SHP77 (cell line): Measurements from ENCODE around the gene INPP5D.

Source experiments
- DNase-seq, 2 experiments: peaks; one replicate each; lab custom pipeline; 2025; lab: John Stamatoyannopoulos, UW

The INPP5D gene

GRCh38 chr2:233075141-233075965, 15.2 kb downstream of the INPP5D start:
- no peak for DNase-seq

- DNase-seq = no peak
Observed at GRCh38 chr2:233075966-233076339, 15.8 kb downstream of the INPP5D start.

GRCh38 chr2:233076749-233077148, 16.6 kb downstream of the INPP5D start:
- no peak for DNase-seq

- DNase-seq = no peak
Observed at GRCh38 chr2:233079473-233079877, 19.3 kb downstream of the INPP5D start.

- no peak for DNase-seq
Observed at GRCh38 chr2:233079953-233080835, 20.1 kb downstream of the INPP5D start.

- DNase-seq = no peak
Observed at GRCh38 chr2:233080836-233081229, 20.7 kb downstream of the INPP5D start.

DNA sequence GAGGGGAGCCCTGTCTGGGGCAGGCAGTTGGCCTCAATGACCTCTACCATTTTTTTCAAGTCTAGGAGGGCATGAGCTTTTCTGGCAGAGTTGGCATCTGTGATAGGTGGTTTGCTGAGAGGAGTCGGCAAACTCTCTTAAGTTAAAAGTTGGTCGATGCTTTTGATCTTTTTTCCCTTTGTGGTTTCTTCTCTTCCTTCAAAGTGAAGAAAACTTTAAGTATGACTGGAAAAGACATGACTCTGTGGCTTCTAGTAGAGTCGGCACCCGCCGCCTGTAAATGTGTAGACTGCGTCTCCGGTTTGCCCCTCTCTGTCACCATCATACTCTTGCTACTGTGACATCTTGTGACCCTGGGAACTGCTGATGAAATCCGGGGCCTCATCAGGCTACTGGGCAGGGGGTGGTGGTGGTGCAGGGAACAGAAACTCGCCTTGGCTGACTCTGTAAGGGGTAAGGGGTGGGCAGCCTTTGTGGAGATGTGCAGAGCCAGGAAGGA, 21.1 kb downstream of the INPP5D start:
- no peak for DNase-seq

DNA sequence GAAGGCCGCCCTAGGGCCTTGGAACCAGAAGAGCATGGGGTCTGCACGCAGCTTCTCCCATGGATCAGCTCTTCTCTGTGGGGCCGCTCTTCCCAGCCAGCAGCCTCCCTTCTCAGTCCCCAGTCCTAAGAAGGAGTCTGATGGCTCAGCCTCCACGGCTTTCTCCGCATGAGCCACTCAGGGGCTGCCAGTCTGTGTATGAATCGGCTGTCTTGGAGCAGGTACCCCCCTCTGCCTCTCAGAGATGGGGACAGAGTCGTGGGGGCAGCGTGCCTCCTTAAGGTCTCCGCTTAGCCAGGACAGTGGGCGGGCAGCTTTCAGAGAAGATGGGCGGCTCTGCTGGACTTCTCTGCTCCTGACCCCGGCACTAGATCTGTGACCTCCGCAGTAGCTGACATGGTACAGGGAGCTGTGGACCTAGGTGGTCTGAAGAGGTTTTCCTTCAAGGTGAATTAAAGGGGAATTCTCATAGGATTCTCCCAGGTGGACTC, 21.6 kb downstream of the INPP5D start:
- no peak for DNase-seq

DNA sequence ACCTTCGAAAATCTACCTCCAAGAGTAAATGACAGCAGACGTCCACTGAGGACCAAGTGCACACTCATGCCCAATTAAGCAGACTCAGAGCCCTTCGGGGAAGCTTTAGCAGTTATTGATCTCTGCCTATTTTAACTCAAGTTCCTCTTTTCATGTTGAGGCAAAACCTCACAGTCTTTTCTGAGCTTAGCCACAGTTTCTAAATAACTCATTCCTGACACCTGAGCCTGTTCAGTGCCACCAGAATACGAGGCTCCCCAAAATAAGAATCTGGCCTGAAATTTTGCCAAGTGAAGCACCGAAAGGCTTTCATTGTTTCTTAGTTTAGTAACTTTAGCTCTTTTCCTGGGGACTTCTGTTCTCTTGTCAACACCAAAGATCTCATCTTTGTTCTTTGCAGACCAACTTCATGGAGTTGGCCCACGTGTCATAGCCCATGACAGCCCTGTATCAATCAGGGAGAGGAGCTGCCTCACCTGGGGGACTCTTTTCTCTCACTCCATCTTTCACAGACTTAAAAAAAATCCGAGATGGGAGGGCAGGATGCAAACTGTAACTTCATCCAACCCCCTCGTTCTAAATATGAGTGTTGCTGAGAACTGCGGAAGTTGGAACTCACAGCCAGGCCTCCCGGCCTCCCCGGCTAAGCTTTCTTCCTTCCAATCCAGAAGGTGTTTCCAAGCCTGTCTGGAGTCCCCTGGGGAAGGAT, 22.2 kb downstream of the INPP5D start:
- no peak for DNase-seq

DNA sequence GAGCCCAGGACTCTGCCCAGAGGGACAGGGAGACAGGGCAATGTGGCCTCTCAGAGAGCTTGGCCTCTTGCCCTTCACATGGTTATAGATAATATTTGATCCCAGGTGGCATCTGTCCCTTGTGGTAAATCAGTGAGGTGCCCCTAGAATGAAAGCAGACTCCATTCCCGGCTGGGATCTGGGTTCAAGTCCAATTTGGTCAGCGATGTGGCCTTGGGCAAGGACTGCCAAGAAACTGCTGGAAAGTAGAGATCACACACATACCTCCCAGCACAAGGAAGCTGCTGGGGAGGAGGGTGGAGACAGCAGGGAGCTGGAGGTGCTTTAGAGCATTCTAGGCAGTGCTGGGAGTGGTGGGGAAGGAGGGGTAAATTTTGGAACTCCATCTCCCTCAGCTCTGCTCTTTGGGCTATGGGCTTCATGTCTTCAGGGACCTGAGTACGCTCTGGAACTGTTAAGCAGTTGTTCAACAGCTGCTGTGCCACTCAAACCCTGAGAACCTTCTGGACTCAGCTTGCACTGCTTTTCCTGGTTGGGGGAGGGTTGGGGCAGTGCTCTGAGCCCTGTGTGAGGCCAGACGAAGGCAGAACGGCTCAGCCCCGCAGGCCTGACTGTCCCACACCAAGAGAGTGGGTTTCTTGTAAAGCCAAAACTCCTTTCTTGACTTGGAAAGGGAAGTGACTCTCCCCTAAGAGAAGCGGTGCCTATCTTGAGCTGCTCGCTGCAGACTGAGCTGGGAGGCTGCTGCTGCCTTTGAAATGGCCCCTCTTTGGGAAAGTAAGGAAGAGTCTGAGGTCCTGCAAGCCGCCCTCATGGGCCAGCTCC, 23.0 kb downstream of the INPP5D start:
- DNase-seq = no peak

- no peak for DNase-seq
Observed at GRCh38 chr2:233083782-233084181, 23.6 kb downstream of the INPP5D start.

GRCh38 chr2:233084488-233084887, 24.3 kb downstream of the INPP5D start:
- DNase-seq = no peak

DNA sequence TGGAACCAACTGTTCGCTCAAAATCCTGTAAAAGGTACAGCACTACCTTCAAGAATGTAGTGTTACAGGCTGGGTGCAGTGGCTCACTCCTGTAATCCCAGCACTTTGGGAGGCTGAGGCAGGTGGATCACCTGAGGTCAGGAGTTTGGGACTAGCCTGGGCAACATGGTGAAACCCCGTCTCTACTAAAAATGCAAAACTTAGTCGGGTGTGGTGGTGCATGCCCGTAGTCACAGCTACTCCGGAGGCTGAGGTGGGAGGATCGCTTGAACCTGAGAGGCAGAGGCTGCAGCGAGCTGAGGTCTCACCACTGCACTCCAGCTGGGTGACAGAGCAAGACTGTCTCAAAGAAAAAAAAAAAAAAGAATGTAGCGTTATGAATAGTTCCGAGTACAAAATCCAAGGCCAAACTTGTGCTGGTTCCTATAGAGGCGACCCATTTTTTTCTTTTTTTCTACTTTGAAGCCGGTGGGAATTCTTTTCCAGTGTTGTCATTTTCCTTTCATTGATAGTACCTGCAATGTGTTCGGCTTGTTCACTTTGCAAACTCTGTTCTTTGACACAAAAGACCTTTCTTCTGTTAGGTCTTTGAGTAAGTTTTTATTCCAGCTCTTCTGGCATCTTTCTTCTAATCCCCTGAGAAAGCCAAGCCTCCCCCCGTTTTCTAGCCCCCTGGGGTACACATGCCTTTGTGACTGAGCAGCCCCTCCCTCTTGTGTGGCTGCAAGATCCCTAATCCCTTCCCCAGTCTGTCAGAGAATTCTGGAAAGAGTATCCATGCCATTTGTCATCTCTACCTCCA, 25.1 kb downstream of the INPP5D start:
- DNase-seq = no peak

DNA sequence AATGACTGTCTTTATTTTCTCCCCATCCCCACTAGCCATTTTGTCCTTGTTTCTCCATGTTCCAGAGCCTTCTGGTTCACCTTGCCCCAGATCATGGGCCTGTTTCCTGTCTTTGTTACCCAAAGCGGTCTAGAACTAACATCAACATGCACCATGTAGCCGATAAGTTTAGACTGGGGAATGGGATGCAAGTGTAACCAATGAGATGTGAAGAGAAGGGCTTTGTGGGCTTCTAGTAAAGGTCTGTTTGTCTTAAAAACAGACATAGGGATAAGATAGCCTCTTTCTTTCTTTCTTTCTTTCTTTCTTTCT, 25.7 kb downstream of the INPP5D start:
- no peak for DNase-seq

GRCh38 chr2:233087713-233088112, 27.6 kb downstream of the INPP5D start:
- no peak for DNase-seq

DNA sequence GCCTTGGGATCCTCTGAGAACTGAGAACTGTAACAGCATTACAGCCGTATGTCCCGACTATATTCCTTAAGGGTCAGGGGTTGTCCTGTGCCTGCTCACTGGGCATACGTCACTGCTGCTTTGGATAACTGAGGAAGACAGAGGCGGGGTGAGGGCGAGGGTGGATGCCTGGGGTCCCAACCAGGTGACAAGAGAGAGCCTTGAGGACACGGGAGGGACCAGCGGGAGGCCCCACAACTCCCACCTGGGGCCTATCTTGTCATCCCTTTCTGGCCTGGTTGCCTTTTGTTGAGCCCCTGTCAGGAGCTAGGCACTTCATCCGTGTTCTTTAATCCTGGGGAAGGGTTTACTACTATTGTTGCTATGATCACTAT, 28.8 kb downstream of the INPP5D start:
- no peak for DNase-seq

GRCh38 chr2:233089851-233090250, 29.7 kb downstream of the INPP5D start:
- DNase-seq = no peak

GRCh38 chr2:233090879-233091278, 30.7 kb downstream of the INPP5D start:
- DNase-seq = no peak

- DNase-seq = no peak
Observed at GRCh38 chr2:233091595-233092375, 31.6 kb downstream of the INPP5D start.
